Fibroblast of villous mesenchyme (primary cell): ENCODE data around the gene MLF1. TPM values are rescaled to one million over a fixed set of nuclear protein-coding genes. Genes with fewer than 3 reads are reported as not detected.

Source experiments
- DNase-seq: peaks from one replicate; pipeline ENCODE4 v3.0.0-alpha.2; 2010; ENCODE audit warnings: low read depth
- H3K4me3 ChIP-seq: 2 replicates; pipeline ENCODE4 v1.5.1; 2011; ENCODE audit warnings: low read depth, mild to moderate bottlenecking, low read length
- CTCF ChIP-seq: IDR thresholded peaks from 2 replicates; pipeline ENCODE4 v1.5.1; 2012; ENCODE audit warnings: low read depth, mild to moderate bottlenecking, low read length; ENCODE audit not compliant: insufficient read depth
- total RNA-seq: library from RNA; depleted of rRNA; stranded (reverse); fragments of >200 nt; gene quantifications from 2 replicates; pipeline ENCODE4 v1.2.3, GENCODE V29; 2012

Gene MLF1
- total RNA-seq, 1 donor, result 8.2 TPM

- no peak for DNase-seq
These were observed 8.3 kb upstream of the MLF1 start for GRCh38 chr3:158562674-158563073.

GRCh38 chr3:158563076-158563475 is 7.9 kb upstream of the MLF1 start:
- TF ChIP-seq CTCF, result no peak
- DNase-seq, result no peak
- H3K4me3 ChIP-seq, result no peak overlapping the region

More at GRCh38 chr3:158562674-158563073, 8.3 kb upstream of the MLF1 start:
- H3K4me3 ChIP-seq, result no peak overlapping the region
- TF ChIP-seq CTCF, result no peak

DNA sequence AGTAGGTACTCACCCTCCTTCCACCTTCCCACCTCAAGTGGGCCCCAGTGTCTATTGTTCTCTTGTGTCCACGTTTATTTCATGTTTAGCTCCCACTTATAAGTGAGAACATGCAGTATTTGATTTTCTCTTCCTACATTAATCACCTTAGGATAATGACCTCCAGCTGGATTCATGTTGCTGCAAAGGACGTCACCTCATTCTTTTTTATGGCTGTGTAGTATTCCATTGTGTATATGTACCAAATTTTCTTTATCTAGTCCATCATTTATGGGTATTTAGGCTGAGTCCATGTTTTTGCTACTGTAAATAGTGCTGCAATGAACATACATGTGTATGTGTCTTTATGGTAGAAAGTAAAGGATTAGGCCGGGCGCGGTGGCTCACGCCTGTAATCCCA is 5.9 kb upstream of the MLF1 start:
- H3K4me3 ChIP-seq, result no peak overlapping the region
- no peak for DNase-seq
- no peak for TF ChIP-seq CTCF

DNA sequence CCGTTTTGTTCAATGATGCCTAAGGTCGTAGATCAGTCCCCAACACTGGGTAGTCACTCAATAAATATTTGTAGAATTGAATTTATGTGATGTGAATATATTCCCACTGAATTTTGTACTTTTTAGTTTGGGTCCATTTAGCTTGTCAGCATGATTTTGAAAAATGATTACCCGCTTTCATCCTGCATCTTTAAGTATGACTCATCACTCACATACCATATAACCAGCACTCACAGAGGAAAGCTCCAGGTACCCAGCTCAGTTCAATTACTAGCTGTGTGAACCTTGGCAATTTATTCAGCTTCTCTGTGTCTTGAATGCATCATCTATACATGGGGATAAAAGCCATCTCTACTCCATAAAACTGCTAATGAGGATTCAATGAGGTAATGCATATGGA is 2.2 kb upstream of the MLF1 start:
- no peak for TF ChIP-seq CTCF
- no peak for DNase-seq
- H3K4me3 ChIP-seq, result no peak overlapping the region

GRCh38 chr3:158569794-158570193 is 1.2 kb upstream of the MLF1 start:
- no peak for TF ChIP-seq CTCF
- DNase-seq, result no peak
- H3K4me3 ChIP-seq, result no peak overlapping the region

DNA sequence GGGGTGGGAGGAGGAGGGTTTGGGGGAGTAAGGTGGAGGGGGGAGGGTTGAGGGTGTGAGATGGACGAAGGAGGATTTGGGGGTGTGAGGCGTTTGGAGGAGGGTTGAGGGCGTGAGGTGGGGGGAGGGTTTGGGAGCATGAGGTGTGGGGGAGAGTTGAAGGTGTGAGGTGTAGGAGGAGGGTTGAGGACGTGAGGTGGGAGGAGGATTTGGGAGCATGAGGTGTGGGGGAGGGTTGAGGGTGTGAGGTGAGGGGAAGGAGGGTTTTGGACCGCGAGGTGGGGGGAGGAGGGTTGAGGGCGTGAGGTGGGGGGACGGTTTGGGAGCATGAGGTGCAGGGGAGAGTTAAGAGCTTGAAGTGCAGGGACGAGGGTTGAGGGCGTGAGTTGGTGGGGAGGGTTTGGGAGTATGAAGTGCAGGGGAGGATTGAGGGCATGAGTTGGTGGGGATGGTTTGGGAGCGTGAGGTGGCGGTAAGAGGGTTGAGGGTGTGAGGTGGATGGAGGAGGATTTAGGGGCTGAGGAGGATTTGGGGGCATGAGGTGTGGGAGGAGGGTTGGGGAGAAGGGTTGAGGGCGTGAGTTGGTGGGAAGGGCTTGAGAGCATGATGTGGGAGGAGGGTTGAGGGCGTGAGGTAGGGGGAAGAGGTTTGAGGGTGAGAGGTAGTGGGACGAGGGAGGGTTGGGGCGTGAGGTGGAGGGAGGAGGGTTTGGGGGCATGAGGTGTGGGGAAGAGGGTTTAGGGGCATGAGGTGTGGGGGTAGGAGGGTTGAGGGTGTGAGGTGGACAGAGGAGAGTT is 1.2 kb downstream of the MLF1 start:
- no peak for DNase-seq
- no peak overlapping the region for H3K4me3 ChIP-seq
- TF ChIP-seq CTCF, result no peak

DNA sequence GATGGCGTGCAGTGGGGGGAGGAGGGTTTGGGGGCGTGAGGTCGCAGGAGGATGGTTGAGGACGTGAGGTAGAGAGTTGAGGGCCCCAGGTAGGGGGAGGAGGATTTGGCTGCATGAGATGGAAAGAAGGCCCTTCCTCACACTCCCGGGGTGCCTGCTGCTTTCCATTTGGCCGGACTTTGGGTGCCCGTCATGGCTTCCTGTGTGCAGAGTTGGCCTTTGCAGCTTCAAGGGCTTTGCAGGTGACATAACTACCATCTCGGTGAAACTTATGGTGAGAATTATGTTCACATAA is 1.7 kb downstream of the MLF1 start:
- no peak for TF ChIP-seq CTCF
- no peak overlapping the region for H3K4me3 ChIP-seq
- no peak for DNase-seq
